Mucosa of rectum (tissue), 2 donors: ENCODE measurements around the gene TMCO4.
"Not testable (repeated sequence)": the region's sequence is repeated elsewhere in the genome, so short reads cannot be mapped to it uniquely, and the experiment has no call there.

Experiments
- H3K27ac ChIP-seq, 2 donors: one replicate each; pipeline ENCODE4 v1.7.0; 2013; ENCODE audit warnings: inconsistent platforms in 2 of 2, low read depth in 2 of 2, low read length in 2 of 2
- H3K27me3 ChIP-seq, 2 donors: one replicate each; pipeline ENCODE4 v1.7.0; 2013; ENCODE audit warnings: low read length in 2 of 2; ENCODE audit not compliant: control insufficient read depth in 2 of 2, insufficient read depth in 2 of 2
- H3K36me3 ChIP-seq, 2 donors: one replicate each; pipeline ENCODE4 v1.7.0; 2013; ENCODE audit warnings: low read length in 2 of 2; ENCODE audit not compliant: control insufficient read depth in 2 of 2, insufficient read depth in 2 of 2
- H3K4me1 ChIP-seq, 2 donors: one replicate each; pipeline ENCODE4 v1.7.0; 2013; ENCODE audit warnings: low read length in 2 of 2, mild to moderate bottlenecking in 1 of 2; ENCODE audit not compliant: control insufficient read depth in 2 of 2, insufficient read depth in 2 of 2
- H3K4me3 ChIP-seq, 2 donors: one replicate each; pipeline ENCODE4 v1.7.0; 2013; ENCODE audit warnings: low read length in 2 of 2
- H3K9ac ChIP-seq, 2 donors: one replicate each; pipeline ENCODE4 v1.7.0; 2013; ENCODE audit warnings: low read length in 2 of 2, low read depth in 1 of 2, mild to moderate bottlenecking in 1 of 2
- H3K9me3 ChIP-seq, 2 donors: one replicate each; pipeline ENCODE4 v1.7.0; 2013; ENCODE audit warnings: low read length in 2 of 2; ENCODE audit not compliant: control insufficient read depth in 2 of 2
- donor health status: healthy.
- donor health status: Normal muscosa, but diverticular disease.

Gene TMCO4

DNA sequence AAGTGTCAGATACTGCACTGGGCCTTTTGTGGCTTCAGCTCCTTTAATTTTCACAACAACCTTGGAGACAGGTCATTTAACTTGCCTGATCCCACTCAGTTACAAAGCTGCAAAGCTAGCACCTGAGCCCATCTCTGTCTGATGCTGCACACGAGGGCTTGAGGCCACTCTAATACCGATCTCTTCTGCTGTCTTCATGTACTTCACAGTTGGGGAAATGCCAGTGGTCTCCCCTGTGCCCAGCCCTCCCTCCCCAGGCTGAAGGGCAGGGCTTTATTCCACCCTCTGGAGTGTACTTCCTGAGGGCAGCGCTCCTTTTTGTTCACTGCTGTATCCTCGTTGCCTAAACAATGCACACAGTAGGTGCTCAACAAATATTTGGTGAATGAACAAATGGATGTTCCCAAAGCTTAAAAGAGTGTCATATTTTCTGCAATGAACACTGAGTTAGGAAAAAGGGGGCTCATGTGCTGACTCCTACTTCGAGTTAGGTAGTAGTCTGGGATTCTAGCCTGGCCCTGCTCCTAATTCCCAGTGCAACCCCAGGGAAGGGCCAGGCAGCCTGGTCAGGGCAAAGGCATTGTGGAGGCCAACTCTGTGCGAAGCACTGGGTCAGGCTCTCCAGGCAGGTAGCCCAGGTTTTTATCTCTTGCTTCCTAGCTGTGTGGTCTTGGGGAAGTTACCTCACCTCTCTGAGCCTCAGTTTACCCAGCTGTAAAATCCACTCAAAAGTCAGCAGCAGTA lies 1.1 kb downstream of the TMCO4 start:
- H3K4me3 ChIP-seq, result peak overlapping the region; percentile 74 to 78
- peak overlapping the region; percentile 84 to 92 for H3K9ac ChIP-seq
- no peaks in the 10 kb centered on the region for H3K27me3 ChIP-seq
- H3K4me1 ChIP-seq, result peaks cover 5 to 20% of the 10 kb centered on the region in 2 donors
- peak overlapping the region; percentile 95 to 96 for H3K27ac ChIP-seq
- no peaks in the 10 kb centered on the region for H3K9me3 ChIP-seq
- H3K36me3 ChIP-seq, result no peaks in the 10 kb centered on the region

DNA sequence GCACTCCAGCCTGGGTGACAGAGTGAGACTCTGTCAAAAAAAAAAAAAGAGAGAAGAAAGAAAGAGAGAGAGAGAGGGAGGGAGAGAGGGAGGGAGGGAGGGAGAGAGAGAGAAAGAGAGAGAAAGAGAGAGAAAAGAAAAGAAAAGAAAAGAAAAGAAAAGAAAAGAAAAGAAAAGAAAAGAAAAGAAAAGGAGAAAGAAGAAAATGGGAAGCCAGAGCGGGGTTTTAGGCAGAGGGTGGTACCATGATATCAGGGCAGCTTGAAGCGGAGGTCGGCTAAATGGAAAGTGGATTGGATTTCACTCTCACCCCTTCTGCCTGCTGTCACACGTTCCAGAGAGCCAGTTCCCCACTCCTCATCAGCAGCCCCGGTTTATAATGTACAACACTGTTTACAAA lies 1.9 kb downstream of the TMCO4 start:
- Histone ChIP-seq H3K27ac (no peak overlapping the region), H3K4me1 (peaks cover 5 to 21% of the 10 kb centered on the region in 2 donors), H3K9me3 (no peaks in the 10 kb centered on the region), H3K27me3 (no peaks in the 10 kb centered on the region), H3K4me3 (no peak overlapping the region), H3K9ac (peak overlapping the region; percentile 9 to 19), H3K36me3 (no peaks in the 10 kb centered on the region)

GRCh38 chr1:19794583-19794982 lies 5.1 kb downstream of the TMCO4 start:
- Histone ChIP-seq H3K36me3 (peaks cover 2 to 12% of the 10 kb centered on the region in 2 donors), H3K27me3 (no peaks in the 10 kb centered on the region), H3K4me3 (no peak overlapping the region), H3K9ac (no peak overlapping the region), H3K9me3 (no peaks in the 10 kb centered on the region), H3K4me1 (peaks cover 5 to 13% of the 10 kb centered on the region in 2 donors), H3K27ac (no peak overlapping the region)

DNA sequence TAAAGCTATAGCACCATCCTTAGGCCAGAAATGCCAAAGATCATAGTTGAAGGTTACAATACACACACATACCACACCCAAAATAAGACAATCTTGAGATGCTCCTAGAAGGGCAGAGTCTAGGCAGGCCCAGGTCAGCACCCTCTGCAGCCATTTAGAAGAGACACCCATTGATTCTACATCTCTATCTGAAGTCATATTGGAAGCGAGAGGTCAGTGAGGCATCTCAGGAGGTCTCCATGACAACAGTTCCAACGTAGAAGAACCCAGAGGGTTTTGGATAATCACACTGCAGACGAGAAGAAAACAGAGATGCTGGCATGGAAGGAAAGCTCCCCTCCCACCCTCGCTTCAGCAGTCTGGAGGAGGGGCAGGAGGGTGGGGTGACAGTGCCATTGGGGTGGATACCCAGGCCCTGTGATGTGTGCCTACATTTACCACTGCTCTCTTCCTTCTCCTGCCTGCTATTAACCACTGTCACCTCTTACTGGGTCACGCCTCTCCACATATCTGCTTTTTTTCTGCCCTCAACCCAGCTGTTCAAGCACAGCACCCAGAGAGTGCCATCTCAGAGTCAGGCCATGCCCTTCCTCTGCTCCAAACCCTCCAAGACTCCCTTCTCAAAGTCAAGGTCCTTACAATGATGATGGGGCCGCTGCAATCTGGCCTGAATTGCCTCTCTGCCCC lies 6.2 kb downstream of the TMCO4 start:
- Histone ChIP-seq H3K4me3 (no peak overlapping the region), H3K27me3 (no peaks in the 10 kb centered on the region), H3K9me3 (no peaks in the 10 kb centered on the region), H3K4me1 (peaks cover 0 to 6% of the 10 kb centered on the region in 2 donors), H3K9ac (no peak overlapping the region), H3K36me3 (peaks cover 2 to 12% of the 10 kb centered on the region in 2 donors), H3K27ac (no peak overlapping the region)

- Histone ChIP-seq H3K9me3 (no peaks in the 10 kb centered on the region), H3K36me3 (peaks cover 2 to 15% of the 10 kb centered on the region in 2 donors)
Observed at GRCh38 chr1:19792237-19793002, 7.3 kb downstream of the TMCO4 start.

DNA sequence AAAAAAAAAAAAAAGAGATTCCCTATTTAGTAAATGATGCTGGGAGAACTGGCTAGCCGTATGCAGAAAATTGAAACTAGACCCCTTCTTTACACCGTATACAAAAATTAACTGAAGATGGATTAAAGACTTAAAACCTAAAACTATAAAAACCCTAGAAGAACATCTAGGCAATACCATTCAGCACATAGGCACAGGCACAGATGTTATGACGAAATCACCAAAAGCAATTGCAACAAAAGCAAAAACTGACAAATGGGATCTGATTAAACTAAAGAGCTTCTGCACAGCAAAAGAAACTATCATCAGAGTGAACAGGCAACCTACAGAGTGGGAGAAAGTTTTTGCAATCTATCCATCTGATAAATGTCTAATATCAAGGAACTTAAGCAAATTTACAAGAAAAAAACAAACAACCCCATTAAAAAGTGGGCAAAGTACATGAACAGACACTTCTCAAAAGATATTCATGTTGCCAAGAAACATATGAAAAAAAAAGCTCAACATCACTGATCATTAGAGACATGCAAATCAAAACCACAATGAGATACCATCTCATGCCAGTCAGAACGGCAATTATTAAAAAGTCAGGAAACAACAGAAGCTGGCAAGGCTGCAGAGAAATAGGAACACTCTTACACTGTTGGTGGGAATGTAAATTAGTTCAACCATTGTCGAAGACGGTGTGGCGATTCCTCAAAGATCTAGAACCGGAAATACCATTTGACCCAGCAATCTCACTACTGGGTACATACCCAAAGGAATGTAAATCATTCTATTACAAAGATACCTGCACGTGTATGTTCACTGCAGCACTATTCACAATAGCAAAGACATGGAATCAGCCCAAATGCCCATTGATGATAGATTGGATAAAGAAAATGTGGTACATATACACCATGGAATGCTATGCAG lies 9.4 kb downstream of the TMCO4 start:
- not testable (repeated sequence) for H3K9ac ChIP-seq

More at GRCh38 chr1:19792237-19793002, 7.3 kb downstream of the TMCO4 start:
- no peak overlapping the region for H3K27ac ChIP-seq
- H3K4me1 ChIP-seq, result peaks cover 0 to 4% of the 10 kb centered on the region in 2 donors
- no peak overlapping the region for H3K4me3 ChIP-seq
- H3K27me3 ChIP-seq, result no peaks in the 10 kb centered on the region
- no peak overlapping the region for H3K9ac ChIP-seq

GRCh38 chr1:19786988-19787423 lies 12.7 kb downstream of the TMCO4 start:
- peak overlapping the region in 1 of 2 donors; percentile 17 for H3K27ac ChIP-seq
- peaks cover 13 to 41% of the 10 kb centered on the region in 2 donors for H3K36me3 ChIP-seq
- H3K4me1 ChIP-seq, result peaks cover 0 to 3% of the 10 kb centered on the region in 2 donors
- no peak overlapping the region for H3K4me3 ChIP-seq
- H3K27me3 ChIP-seq, result no peaks in the 10 kb centered on the region
- H3K9ac ChIP-seq, result no peak overlapping the region
- H3K9me3 ChIP-seq, result no peaks in the 10 kb centered on the region

More for the DNA sequence above, 9.4 kb downstream of the TMCO4 start:
- H3K36me3 ChIP-seq, result peaks cover 8 to 26% of the 10 kb centered on the region in 2 donors
- H3K9me3 ChIP-seq, H3K27ac ChIP-seq, H3K4me3 ChIP-seq, H3K27me3 ChIP-seq, H3K4me1 ChIP-seq: not testable (repeated sequence)

DNA sequence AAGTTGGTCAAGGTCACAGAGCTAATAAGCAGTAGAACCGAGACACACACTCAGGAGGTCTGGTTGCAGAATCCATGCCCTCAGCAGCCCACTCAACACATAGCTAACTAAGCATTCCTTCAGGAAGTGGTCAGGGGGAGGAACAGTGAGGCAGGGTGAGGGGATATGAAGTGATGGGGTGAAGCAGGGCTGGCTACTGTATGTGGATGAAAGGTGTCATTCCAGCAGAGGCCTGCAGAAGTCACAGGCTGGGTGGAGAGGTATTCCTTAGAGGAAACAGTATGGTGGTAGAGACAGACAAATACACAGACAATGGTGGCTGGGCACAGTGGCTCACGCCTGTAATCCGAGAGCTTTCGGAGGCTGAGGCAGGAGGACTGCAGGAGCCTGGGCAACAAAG lies 14.1 kb downstream of the TMCO4 start:
- H3K4me3 ChIP-seq, result no peak overlapping the region
- peaks cover 15 to 40% of the 10 kb centered on the region in 2 donors for H3K36me3 ChIP-seq
- H3K9ac ChIP-seq, result no peak overlapping the region
- H3K4me1 ChIP-seq, result peaks cover 0 to 3% of the 10 kb centered on the region in 2 donors
- no peaks in the 10 kb centered on the region for H3K27me3 ChIP-seq
- H3K27ac ChIP-seq, result no peak overlapping the region
- no peaks in the 10 kb centered on the region for H3K9me3 ChIP-seq

DNA sequence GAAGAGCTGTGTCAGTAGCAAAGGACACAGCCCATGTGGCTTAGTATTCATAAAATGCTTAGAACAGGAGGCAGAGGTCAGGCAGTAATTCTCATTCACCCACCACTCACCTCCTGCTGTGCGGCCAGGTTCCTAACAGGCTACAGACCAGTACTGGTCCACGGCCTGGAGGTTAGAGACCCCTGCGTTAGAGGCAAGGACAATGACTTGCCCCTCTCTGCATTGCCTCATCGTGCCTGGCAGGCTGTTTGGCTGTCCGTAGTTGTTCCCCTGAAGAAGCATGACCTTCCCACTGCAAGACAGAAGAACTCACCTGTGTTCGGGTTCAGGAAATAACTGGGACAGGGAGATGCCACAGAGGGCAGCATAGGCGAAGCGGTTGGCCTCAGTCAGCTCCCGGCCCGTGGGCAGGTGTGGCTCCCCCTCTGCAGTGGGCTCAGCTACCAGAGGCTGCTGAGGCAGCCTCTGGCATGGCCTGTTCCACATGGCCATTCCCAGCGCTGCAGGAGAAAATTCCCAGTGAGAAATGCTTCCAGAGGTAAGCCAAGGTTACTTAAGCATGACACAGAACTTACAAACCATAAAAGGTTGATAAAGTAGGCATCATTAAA lies 19.3 kb downstream of the TMCO4 start:
- Histone ChIP-seq H3K4me3 (no peak overlapping the region), H3K9me3 (no peaks in the 10 kb centered on the region), H3K4me1 (no peaks in the 10 kb centered on the region), H3K27ac (no peak overlapping the region), H3K27me3 (no peaks in the 10 kb centered on the region), H3K9ac (no peak overlapping the region), H3K36me3 (peaks cover 37 to 52% of the 10 kb centered on the region in 2 donors)
